ENCODE results near the gene BCAS1.
A peak's percentile ranks its signal among the peaks of the same experiment; 100 is the strongest.

DNA sequence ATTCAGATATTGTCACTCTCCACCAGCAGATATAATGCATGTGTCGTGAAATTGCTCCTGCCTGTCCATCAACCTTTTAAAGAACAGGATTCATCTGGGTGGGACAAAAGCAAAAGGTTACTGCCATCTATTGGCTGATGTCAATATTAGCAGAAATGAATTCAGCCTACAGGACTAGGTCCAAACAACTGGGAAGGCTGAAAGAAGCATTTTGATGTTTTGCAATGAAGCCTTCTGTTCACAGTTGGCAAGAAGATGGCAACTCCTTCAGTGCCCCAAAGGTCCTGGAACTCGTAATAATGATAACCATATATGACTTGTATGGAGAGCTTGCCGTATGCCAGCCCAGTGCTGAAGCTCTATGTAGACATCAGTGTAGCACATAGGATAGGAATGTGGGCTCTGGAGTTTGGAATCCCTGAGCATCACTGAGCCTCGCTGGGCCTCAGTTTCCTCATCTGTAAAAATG is 7.5 kb downstream of the BCAS1 start:
- TF ChIP-seq, protein P1, sequence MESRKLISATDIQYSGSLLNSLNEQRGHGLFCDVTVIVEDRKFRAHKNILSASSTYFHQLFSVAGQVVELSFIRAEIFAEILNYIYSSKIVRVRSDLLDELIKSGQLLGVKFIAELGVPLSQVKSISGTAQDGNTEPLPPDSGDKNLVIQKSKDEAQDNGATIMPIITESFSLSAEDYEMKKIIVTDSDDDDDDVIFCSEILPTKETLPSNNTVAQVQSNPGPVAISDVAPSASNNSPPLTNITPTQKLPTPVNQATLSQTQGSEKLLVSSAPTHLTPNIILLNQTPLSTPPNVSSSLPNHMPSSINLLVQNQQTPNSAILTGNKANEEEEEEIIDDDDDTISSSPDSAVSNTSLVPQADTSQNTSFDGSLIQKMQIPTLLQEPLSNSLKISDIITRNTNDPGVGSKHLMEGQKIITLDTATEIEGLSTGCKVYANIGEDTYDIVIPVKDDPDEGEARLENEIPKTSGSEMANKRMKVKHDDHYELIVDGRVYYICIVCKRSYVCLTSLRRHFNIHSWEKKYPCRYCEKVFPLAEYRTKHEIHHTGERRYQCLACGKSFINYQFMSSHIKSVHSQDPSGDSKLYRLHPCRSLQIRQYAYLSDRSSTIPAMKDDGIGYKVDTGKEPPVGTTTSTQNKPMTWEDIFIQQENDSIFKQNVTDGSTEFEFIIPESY (IDR thresholded peaks at IDR 0.05; ENCODE audit: borderline replicate concordance, low read depth): no peak
- TF ChIP-seq MEF2A (IDR thresholded peaks at IDR 0.05; ENCODE audit: borderline replicate concordance, low read depth) (no peak), EP300 (IDR thresholded peaks at IDR 0.05; ENCODE audit: borderline replicate concordance in 1 of 2, low read depth in 1 of 2, low read length in 1 of 2) (no peak), YY1 (IDR thresholded peaks at IDR 0.05; ENCODE audit: low read depth) (no peak), EZH2phosphoT487 (IDR thresholded peaks at IDR 0.05; ENCODE audit: borderline replicate concordance, low read depth) (no peak), POLR2AphosphoS5 (IDR thresholded peaks at IDR 0.05; ENCODE audit: low read depth, low read length) (no peak), CHD2 (IDR thresholded peaks at IDR 0.05; ENCODE audit: low read length, partially characterized antibody) (no peak), NFIC (IDR thresholded peaks at IDR 0.05; ENCODE audit: borderline replicate concordance) (no peak), FOXJ3 (CRISPR knock-in tag; IDR thresholded peaks at IDR 0.05) (no peak), RAD21 (IDR thresholded peaks at IDR 0.05; ENCODE audit: low read length) (peak; percentile 90)
- TF ChIP-seq, protein P2, sequence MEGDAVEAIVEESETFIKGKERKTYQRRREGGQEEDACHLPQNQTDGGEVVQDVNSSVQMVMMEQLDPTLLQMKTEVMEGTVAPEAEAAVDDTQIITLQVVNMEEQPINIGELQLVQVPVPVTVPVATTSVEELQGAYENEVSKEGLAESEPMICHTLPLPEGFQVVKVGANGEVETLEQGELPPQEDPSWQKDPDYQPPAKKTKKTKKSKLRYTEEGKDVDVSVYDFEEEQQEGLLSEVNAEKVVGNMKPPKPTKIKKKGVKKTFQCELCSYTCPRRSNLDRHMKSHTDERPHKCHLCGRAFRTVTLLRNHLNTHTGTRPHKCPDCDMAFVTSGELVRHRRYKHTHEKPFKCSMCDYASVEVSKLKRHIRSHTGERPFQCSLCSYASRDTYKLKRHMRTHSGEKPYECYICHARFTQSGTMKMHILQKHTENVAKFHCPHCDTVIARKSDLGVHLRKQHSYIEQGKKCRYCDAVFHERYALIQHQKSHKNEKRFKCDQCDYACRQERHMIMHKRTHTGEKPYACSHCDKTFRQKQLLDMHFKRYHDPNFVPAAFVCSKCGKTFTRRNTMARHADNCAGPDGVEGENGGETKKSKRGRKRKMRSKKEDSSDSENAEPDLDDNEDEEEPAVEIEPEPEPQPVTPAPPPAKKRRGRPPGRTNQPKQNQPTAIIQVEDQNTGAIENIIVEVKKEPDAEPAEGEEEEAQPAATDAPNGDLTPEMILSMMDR (IDR thresholded peaks at IDR 0.05): peak; percentile 67
- TF ChIP-seq, protein P3, sequence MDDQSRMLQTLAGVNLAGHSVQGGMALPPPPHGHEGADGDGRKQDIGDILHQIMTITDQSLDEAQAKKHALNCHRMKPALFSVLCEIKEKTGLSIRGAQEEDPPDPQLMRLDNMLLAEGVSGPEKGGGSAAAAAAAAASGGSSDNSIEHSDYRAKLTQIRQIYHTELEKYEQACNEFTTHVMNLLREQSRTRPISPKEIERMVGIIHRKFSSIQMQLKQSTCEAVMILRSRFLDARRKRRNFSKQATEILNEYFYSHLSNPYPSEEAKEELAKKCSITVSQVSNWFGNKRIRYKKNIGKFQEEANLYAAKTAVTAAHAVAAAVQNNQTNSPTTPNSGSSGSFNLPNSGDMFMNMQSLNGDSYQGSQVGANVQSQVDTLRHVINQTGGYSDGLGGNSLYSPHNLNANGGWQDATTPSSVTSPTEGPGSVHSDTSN (IDR thresholded peaks at IDR 0.05): peak; percentile 46; the same call in 1 of the 2 replicates
- TF ChIP-seq, protein P4, sequence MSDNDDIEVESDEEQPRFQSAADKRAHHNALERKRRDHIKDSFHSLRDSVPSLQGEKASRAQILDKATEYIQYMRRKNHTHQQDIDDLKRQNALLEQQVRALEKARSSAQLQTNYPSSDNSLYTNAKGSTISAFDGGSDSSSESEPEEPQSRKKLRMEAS (IDR thresholded peaks at IDR 0.05; ENCODE audit: low read depth): no peak

All from SK-N-SH (cell line).